ENCODE measurements around the gene MMP14. TPM values are rescaled to one million over a fixed set of nuclear protein-coding genes. Genes with fewer than 3 reads are reported as not detected.

MMP14 gene
- total RNA-seq, 3 donors from 2014 or later (not counting 1 experiment from before 2014, with no cell fraction given) = 1.2 to 1.7 (median 1.4) TPM

DNA sequence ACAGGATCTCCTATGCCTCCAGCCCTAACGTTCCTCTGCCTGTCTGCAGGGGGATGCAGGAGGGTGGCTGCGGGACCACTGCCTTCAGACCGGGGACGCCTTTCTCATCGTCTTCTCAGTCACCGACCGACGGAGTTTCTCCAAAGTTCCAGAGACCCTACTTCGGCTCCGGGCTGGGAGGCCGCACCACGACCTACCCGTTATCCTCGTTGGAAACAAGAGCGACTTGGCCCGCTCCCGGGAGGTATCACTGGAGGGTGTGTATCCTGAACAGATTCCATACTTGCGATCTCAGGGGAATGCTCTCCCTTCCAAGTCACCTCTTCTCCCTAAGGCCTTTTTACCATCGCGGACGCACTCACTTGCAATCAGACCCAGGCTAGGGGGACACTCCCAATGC lies 49.6 kb downstream of the MMP14 start:
- H3K27me3 ChIP-seq (ENCODE audit: control insufficient read depth, insufficient read depth, low read length) = no peaks in the 10 kb centered on the region
- H3K4me3 ChIP-seq (ENCODE audit: low read length) = no peak overlapping the region
- peaks cover 0 to 3% of the 10 kb centered on the region in 2 donors for H3K27me3 Mint-ChIP-seq (ENCODE audit: low read depth in 2 of 2)
- intact Hi-C loops (cut with micrococcal nuclease) = loop anchor here (2.0 kb wide), 2 partner anchors 15 to 33 kb away; partner anchors contain the start of genes LRP10 and RBM23
- peaks cover 43 to 65% of the 10 kb centered on the region in 2 donors for H3K4me1 Mint-ChIP-seq
- no peaks in the 10 kb centered on the region for H3K36me3 Mint-ChIP-seq
- TF ChIP-seq, protein P1, sequence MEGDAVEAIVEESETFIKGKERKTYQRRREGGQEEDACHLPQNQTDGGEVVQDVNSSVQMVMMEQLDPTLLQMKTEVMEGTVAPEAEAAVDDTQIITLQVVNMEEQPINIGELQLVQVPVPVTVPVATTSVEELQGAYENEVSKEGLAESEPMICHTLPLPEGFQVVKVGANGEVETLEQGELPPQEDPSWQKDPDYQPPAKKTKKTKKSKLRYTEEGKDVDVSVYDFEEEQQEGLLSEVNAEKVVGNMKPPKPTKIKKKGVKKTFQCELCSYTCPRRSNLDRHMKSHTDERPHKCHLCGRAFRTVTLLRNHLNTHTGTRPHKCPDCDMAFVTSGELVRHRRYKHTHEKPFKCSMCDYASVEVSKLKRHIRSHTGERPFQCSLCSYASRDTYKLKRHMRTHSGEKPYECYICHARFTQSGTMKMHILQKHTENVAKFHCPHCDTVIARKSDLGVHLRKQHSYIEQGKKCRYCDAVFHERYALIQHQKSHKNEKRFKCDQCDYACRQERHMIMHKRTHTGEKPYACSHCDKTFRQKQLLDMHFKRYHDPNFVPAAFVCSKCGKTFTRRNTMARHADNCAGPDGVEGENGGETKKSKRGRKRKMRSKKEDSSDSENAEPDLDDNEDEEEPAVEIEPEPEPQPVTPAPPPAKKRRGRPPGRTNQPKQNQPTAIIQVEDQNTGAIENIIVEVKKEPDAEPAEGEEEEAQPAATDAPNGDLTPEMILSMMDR (IDR thresholded peaks at IDR 0.05) = peak; percentile 6
- H3K9me3 Mint-ChIP-seq = no peaks in the 10 kb centered on the region
- peaks cover 34% of the 10 kb centered on the region for H3K4me1 ChIP-seq (ENCODE audit: control insufficient read depth, insufficient read depth, low read length)
- H3K36me3 ChIP-seq (ENCODE audit: control insufficient read depth, insufficient read depth, low read length) = no peaks in the 10 kb centered on the region
- H3K4me3 Mint-ChIP-seq = peak overlapping the region; percentile 86
- no peak for DNase-seq
- H3K9me3 ChIP-seq (ENCODE audit: control insufficient read depth, insufficient read depth, low read length) = no peaks in the 10 kb centered on the region
- H3K27ac ChIP-seq (ENCODE audit: low read length) = no peak overlapping the region
- H3K27ac Mint-ChIP-seq = peak overlapping the region; percentile 74 to 85
- ATAC-seq = no peak
- 97% methylated on average over 21 of the region's 21 CpGs for WGBS (ENCODE audit: insufficient coverage)

DNA sequence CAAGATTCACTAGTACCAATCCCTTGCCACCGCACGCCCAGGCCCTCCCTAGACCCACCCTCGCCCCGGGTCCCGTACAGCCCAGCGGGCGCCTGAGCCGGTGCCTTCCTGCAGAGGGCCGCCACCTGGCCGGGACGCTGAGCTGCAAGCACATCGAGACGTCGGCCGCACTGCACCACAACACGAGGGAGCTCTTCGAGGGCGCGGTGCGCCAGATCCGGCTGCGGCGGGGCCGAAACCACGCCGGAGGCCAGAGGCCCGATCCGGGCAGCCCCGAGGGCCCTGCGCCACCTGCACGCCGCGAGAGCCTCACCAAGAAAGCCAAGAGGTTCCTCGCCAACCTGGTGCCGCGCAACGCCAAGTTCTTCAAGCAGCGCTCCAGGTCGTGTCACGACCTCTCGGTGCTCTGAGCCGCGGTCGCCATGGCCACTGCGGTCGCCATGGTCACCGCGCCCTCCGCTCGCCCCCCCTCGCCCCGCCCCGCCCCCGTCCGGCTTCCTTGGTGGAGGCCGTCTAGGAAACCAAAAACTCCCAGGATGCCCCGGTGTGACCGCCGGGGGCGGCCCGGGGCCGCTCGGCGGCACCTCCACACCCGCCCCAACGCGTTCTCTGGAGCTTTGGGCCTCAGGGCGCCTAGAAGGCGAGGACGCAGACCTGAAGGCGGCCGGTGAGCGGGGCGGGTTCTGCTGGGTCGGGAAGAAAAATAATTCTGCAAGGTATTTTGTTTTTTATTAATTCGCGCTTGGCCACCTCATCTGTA lies 50.3 kb downstream of the MMP14 start:
- Histone ChIP-seq H3K4me1 (ENCODE audit: control insufficient read depth, insufficient read depth, low read length) (peaks cover 34% of the 10 kb centered on the region), H3K9me3 (ENCODE audit: control insufficient read depth, insufficient read depth, low read length) (no peaks in the 10 kb centered on the region), H3K4me3 (ENCODE audit: low read length) (peak overlapping the region; percentile 44), H3K27me3 (ENCODE audit: control insufficient read depth, insufficient read depth, low read length) (no peaks in the 10 kb centered on the region), H3K36me3 (ENCODE audit: control insufficient read depth, insufficient read depth, low read length) (no peaks in the 10 kb centered on the region), H3K27ac (ENCODE audit: low read length) (peak overlapping the region; percentile 72)
- 1% methylated on average over 77 of the region's 77 CpGs for WGBS (ENCODE audit: insufficient coverage)
- ATAC-seq (peak; percentile 78 to 80 (median 79)), DNase-seq (peak; percentile 63 to 84)
- Mint-ChIP-seq H3K27me3 (ENCODE audit: low read depth in 2 of 2) (peaks cover 0 to 3% of the 10 kb centered on the region in 2 donors), H3K4me3 (peak overlapping the region; percentile 91), H3K27ac (peak overlapping the region; percentile 74 to 85), H3K4me1 (peaks cover 40 to 64% of the 10 kb centered on the region in 2 donors), H3K9me3 (no peaks in the 10 kb centered on the region), H3K36me3 (no peaks in the 10 kb centered on the region)
- TF ChIP-seq, protein P1 (IDR thresholded peaks at IDR 0.05) = peak; percentile 21
- intact Hi-C loops (cut with micrococcal nuclease) = loop anchor here (2.0 kb wide), 2 partner anchors 16 to 32 kb away; partner anchors contain the start of genes LRP10 and RBM23

DNA sequence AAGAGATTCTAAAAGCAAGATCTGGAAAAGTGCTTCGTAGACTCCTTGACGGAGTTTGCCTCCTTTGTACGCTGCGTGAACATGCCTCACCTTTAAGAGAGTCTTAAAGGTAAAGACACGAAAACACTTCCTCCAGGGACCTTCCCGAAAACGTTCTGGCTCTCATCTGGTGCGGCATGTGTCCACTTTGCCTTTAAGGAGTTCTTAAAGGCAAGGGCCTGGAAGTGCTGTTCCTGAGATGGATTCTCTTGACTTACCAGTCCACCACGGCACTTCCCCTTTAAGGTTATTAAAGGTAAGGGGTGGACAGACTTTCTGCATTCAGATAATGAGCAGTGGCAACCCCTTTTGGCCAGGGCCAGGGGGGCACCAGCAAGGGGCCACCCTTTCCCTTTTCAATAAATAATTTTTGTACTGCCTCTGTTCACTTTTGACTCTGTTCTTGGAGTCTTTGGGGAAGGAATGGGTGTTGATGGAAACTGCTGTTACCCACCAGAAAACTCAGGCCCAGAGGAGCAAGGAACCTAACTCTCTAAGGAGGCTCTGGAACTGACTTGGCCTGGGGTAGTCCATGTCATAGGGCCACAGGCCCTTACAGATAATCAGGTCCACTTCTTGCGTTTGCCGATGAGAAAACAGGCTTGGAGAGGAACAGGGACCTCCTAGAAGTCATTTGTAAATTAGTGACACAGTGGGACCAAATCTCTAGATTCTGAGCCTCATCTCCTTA lies 51.0 kb downstream of the MMP14 start:
- ATAC-seq = no peak
- intact Hi-C loops (cut with micrococcal nuclease) = loop anchor here (2.0 kb wide), 2 partner anchors 17 to 31 kb away; partner anchors contain the start of genes LRP10 and RBM23
- Mint-ChIP-seq H3K4me1 (peaks cover 36 to 59% of the 10 kb centered on the region in 2 donors), H3K4me3 (peak overlapping the region; percentile 91), H3K27me3 (ENCODE audit: low read depth in 2 of 2) (peaks cover 0 to 3% of the 10 kb centered on the region in 2 donors), H3K9me3 (no peaks in the 10 kb centered on the region), H3K36me3 (no peaks in the 10 kb centered on the region), H3K27ac (peak overlapping the region; percentile 74 to 85)
- DNase-seq = peak in 1 of 2 donors; percentile 73
- peak overlapping the region; percentile 72 for H3K27ac ChIP-seq (ENCODE audit: low read length)
- no peaks in the 10 kb centered on the region for H3K9me3 ChIP-seq (ENCODE audit: control insufficient read depth, insufficient read depth, low read length)
- H3K4me1 ChIP-seq (ENCODE audit: control insufficient read depth, insufficient read depth, low read length) = peaks cover 34% of the 10 kb centered on the region
- TF ChIP-seq, protein P1 (IDR thresholded peaks at IDR 0.05) = no peak
- peak overlapping the region; percentile 44 for H3K4me3 ChIP-seq (ENCODE audit: low read length)
- 34% methylated on average over 11 of the region's 11 CpGs for WGBS (ENCODE audit: insufficient coverage)
- no peaks in the 10 kb centered on the region for H3K36me3 ChIP-seq (ENCODE audit: control insufficient read depth, insufficient read depth, low read length)
- H3K27me3 ChIP-seq (ENCODE audit: control insufficient read depth, insufficient read depth, low read length) = no peaks in the 10 kb centered on the region

Measured in natural killer cell (primary cell).